Measurements from ENCODE around the gene SASS6.

GRCh38 chr1:100035214-100035613 lies 97.5 kb downstream of the SASS6 start:
- TF ChIP-seq POLR2AphosphoS5 (IDR thresholded peaks at IDR 0.05; ENCODE audit: insufficient read depth, low read depth, low read length) (no peak), CTCF (IDR thresholded peaks at IDR 0.05; ENCODE audit: extremely low read depth in 1 of 2, insufficient read depth in 1 of 2, low read depth in 1 of 2, low read length in 2 of 2) (no peak), POLR2A (IDR thresholded peaks at IDR 0.05; ENCODE audit: low read depth, low read length) (no peak), EZH2 (IDR thresholded peaks at IDR 0.05; ENCODE audit: borderline replicate concordance, low read depth, low read length, severe bottlenecking) (no peak), MAX (IDR thresholded peaks at IDR 0.05; ENCODE audit: insufficient read depth, insufficient read length) (no peak)
